ENCODE results near the gene PKMYT1. TPM values are rescaled to one million over a fixed set of nuclear protein-coding genes. Genes with fewer than 3 reads are reported as not detected.

Gene PKMYT1
- total RNA-seq, 2 donors from 2014 or later, result 88.5 to 101 TPM

- TF ChIP-seq CTCF (conservative IDR thresholded peaks at IDR 0.05), result no peak
- peaks cover 12% of the 10 kb centered on the region for H3K4me1 ChIP-seq (ENCODE audit: control insufficient read depth, insufficient read depth, low read length)
- no peaks in the 10 kb centered on the region for H3K9me3 ChIP-seq (ENCODE audit: control insufficient read depth, low read length)
- Mint-ChIP-seq H3K9me3 (no peaks in the 10 kb centered on the region), H3K36me3 (ENCODE audit: low read depth) (peaks cover 23% of the 10 kb centered on the region), H3K27ac (peak within 1 kb of the TSS; percentile 99), H3K4me1 (peaks cover 24% of the 10 kb centered on the region), H3K27me3 (ENCODE audit: insufficient read depth) (peaks cover 5% of the 10 kb centered on the region), H3K4me3 (peak within 1 kb of the TSS; percentile 83)
- H3K9ac ChIP-seq (ENCODE audit: extremely low read depth, low read length, poor library complexity, severe bottlenecking), result peak within 1 kb of the TSS; percentile 99
- peak within 1 kb of the TSS; percentile 90 for H3K27ac ChIP-seq (ENCODE audit: low read depth, low read length)
- H3K36me3 ChIP-seq (ENCODE audit: control insufficient read depth, insufficient read depth, low read length), result peaks cover 30% of the 10 kb centered on the region
- peak within 1 kb of the TSS; percentile 97 for H3K4me3 ChIP-seq (ENCODE audit: low read length)
- 0 to 1% methylated on average over 23 to 69 of the region's 69 CpGs for WGBS, 2 experiments (ENCODE audit: insufficient coverage in 1 of 2, insufficient read length in 1 of 2)
- no peaks in the 10 kb centered on the region for H3K27me3 ChIP-seq (ENCODE audit: control insufficient read depth, insufficient read depth, low read length, poor library complexity, severe bottlenecking)
- peak; percentile 99 for DNase-seq
Measured at GRCh38 chr16:3023669-3024478, 43.6 kb upstream of the PKMYT1 start, which contains the start of the genes HCFC1R1 and THOC6. TSS of gene HCFC1R1 (minus strand) at chr16:3023942. CDS start at chr16:3023941, 1 bp downstream. TSS of gene THOC6 (plus strand) at chr16:3024035. CDS start at chr16:3024327, 292 bp downstream.

GRCh38 chr16:3023415-3023668 lies 43.1 kb upstream of the PKMYT1 start:
- peak overlapping the region; percentile 99 for H3K9ac ChIP-seq (ENCODE audit: extremely low read depth, low read length, poor library complexity, severe bottlenecking)
- H3K36me3 ChIP-seq (ENCODE audit: control insufficient read depth, insufficient read depth, low read length), result peaks cover 30% of the 10 kb centered on the region
- peaks cover 1% of the 10 kb centered on the region for H3K27me3 Mint-ChIP-seq (ENCODE audit: insufficient read depth)
- peaks cover 28% of the 10 kb centered on the region for H3K4me1 Mint-ChIP-seq
- H3K4me3 ChIP-seq (ENCODE audit: low read length), result peak overlapping the region; percentile 97
- 12% methylated on average over 6 of the region's 6 CpGs; no CpG with 5 or more reads in 1 of the 2 experiments for WGBS, 2 experiments (ENCODE audit: insufficient coverage in 1 of 2, insufficient read length in 1 of 2)
- no peaks in the 10 kb centered on the region for H3K27me3 ChIP-seq (ENCODE audit: control insufficient read depth, insufficient read depth, low read length, poor library complexity, severe bottlenecking)
- no peaks in the 10 kb centered on the region for H3K9me3 Mint-ChIP-seq
- H3K4me3 Mint-ChIP-seq, result peak overlapping the region; percentile 83
- no peak for TF ChIP-seq CTCF (conservative IDR thresholded peaks at IDR 0.05)
- H3K27ac ChIP-seq (ENCODE audit: low read depth, low read length), result no peak overlapping the region
- H3K36me3 Mint-ChIP-seq (ENCODE audit: low read depth), result peaks cover 23% of the 10 kb centered on the region
- no peak for DNase-seq
- peaks cover 12% of the 10 kb centered on the region for H3K4me1 ChIP-seq (ENCODE audit: control insufficient read depth, insufficient read depth, low read length)
- peak overlapping the region; percentile 99 for H3K27ac Mint-ChIP-seq
- H3K9me3 ChIP-seq (ENCODE audit: control insufficient read depth, low read length), result no peaks in the 10 kb centered on the region

GRCh38 chr16:3022684-3023414 lies 42.6 kb upstream of the PKMYT1 start:
- Histone ChIP-seq H3K4me3 (ENCODE audit: low read length) (peak overlapping the region; percentile 97), H3K4me1 (ENCODE audit: control insufficient read depth, insufficient read depth, low read length) (peaks cover 12% of the 10 kb centered on the region), H3K9me3 (ENCODE audit: control insufficient read depth, low read length) (no peaks in the 10 kb centered on the region), H3K27me3 (ENCODE audit: control insufficient read depth, insufficient read depth, low read length, poor library complexity, severe bottlenecking) (no peaks in the 10 kb centered on the region), H3K27ac (ENCODE audit: low read depth, low read length) (peak overlapping the region; percentile 90), H3K36me3 (ENCODE audit: control insufficient read depth, insufficient read depth, low read length) (peaks cover 30% of the 10 kb centered on the region), H3K9ac (ENCODE audit: extremely low read depth, low read length, poor library complexity, severe bottlenecking) (peak overlapping the region; percentile 99)
- 32 to 34% methylated on average over 3 to 8 of the region's 8 CpGs for WGBS, 2 experiments (ENCODE audit: insufficient coverage in 1 of 2, insufficient read length in 1 of 2)
- H3K27me3 Mint-ChIP-seq (ENCODE audit: insufficient read depth), result no peaks in the 10 kb centered on the region
- H3K4me3 Mint-ChIP-seq, result peak overlapping the region; percentile 83
- peaks cover 23% of the 10 kb centered on the region for H3K36me3 Mint-ChIP-seq (ENCODE audit: low read depth)
- peaks cover 29% of the 10 kb centered on the region for H3K4me1 Mint-ChIP-seq
- peak overlapping the region; percentile 99 for H3K27ac Mint-ChIP-seq
- DNase-seq, result peak; percentile 87
- no peaks in the 10 kb centered on the region for H3K9me3 Mint-ChIP-seq
- no peak for TF ChIP-seq CTCF (conservative IDR thresholded peaks at IDR 0.05)
